Type B pancreatic cell (in vitro differentiated cells): ENCODE measurements around the gene ZDHHC14. TPM values are rescaled to one million over a fixed set of nuclear protein-coding genes. Genes with fewer than 3 reads are reported as not detected.
A peak's percentile ranks its signal among the peaks of the same experiment; 100 is the strongest.

Source experiments
- DNase-seq: peaks from one replicate; pipeline ENCODE4 v3.0.0; 2021; ENCODE audit warnings: mixed read lengths; ENCODE audit not compliant: unreplicated experiment; ENCODE audit errors: extremely low spot score
- H3K27ac Mint-ChIP-seq: 2 replicates; pipeline ENCODE4 v1.8.0; 2021; ENCODE audit warnings: mild to moderate bottlenecking, mixed read lengths
- H3K27me3 Mint-ChIP-seq: 2 replicates; pipeline ENCODE4 v1.8.0; 2021; ENCODE audit warnings: mixed read lengths
- H3K36me3 Mint-ChIP-seq: 2 replicates; pipeline ENCODE4 v1.8.0; 2021; ENCODE audit warnings: mixed read lengths
- H3K4me1 Mint-ChIP-seq: one replicate; pipeline ENCODE4 v1.8.0; 2021; ENCODE audit warnings: mixed read lengths; ENCODE audit not compliant: unreplicated experiment
- H3K4me3 Mint-ChIP-seq: 2 replicates; pipeline ENCODE4 v1.8.0; 2021; ENCODE audit warnings: mild to moderate bottlenecking, mixed read lengths
- H3K9me3 Mint-ChIP-seq: 2 replicates; pipeline ENCODE4 v1.8.0; 2021; ENCODE audit warnings: mixed read lengths
- total RNA-seq: library from RNA; stranded (reverse); gene quantifications from 2 replicates; pipeline ENCODE4 v1.2.1, GENCODE V29; 2021; ENCODE audit warnings: low replicate concordance
- TF ChIP-seq, protein P1 (sequence below): fragments of 200-600 bp; sonication (generic); conservative IDR thresholded peaks from 2 replicates; pipeline ENCODE4 v1.5.0; 2021; ENCODE audit warnings: antibody characterized with exemption, mild to moderate bottlenecking

ZDHHC14 gene
- total RNA-seq, 1 donor from 2014 or later = 11.1 TPM

DNA sequence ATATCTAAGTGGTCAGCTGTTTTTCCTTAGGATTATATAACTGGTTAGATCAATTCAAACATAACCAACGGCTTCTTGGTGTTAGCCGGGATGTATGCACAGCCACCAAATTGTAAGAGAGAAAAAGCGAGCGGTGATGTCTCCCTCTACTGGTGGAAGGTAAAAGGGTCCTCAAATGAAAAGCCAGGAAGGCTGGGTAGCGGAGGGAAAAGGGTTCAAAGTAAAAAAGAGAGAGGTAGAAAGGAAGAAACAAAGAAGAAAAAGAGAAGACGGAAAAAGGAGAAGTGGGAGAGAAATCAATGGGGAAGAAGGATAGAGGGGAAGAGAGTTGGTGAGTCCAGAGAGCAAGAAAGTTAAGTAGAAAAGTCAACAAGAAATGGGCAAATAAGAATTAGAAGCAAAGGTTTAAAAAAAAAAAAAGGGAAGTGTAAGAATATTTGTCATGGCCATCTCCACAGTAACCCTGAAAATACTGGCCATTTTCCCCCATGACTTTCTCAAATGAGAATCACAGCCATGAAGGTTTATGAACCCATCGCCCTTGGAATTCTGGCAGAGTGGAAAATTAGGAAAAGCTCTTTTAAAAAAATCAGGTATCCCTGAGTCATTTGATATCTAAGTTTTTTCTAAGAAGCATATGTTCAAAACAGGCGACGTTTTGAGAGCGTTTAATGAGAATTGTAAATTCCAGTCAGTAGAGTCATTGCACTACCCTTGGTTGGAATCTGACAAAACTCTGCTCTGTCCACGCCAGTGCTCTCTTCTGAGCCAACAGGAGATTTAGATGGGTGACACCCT, 286.4 kb downstream of the ZDHHC14 start:
- peaks cover 13% of the 10 kb centered on the region for H3K4me1 Mint-ChIP-seq
- no peak for DNase-seq
- peaks cover 5% of the 10 kb centered on the region for H3K36me3 Mint-ChIP-seq
- no peak overlapping the region for H3K27ac Mint-ChIP-seq
- H3K27me3 Mint-ChIP-seq = peaks cover 5% of the 10 kb centered on the region
- peaks cover 8% of the 10 kb centered on the region for H3K9me3 Mint-ChIP-seq
- TF ChIP-seq, protein P1, sequence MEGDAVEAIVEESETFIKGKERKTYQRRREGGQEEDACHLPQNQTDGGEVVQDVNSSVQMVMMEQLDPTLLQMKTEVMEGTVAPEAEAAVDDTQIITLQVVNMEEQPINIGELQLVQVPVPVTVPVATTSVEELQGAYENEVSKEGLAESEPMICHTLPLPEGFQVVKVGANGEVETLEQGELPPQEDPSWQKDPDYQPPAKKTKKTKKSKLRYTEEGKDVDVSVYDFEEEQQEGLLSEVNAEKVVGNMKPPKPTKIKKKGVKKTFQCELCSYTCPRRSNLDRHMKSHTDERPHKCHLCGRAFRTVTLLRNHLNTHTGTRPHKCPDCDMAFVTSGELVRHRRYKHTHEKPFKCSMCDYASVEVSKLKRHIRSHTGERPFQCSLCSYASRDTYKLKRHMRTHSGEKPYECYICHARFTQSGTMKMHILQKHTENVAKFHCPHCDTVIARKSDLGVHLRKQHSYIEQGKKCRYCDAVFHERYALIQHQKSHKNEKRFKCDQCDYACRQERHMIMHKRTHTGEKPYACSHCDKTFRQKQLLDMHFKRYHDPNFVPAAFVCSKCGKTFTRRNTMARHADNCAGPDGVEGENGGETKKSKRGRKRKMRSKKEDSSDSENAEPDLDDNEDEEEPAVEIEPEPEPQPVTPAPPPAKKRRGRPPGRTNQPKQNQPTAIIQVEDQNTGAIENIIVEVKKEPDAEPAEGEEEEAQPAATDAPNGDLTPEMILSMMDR = peak; percentile 93
- H3K4me3 Mint-ChIP-seq = peak overlapping the region; percentile 0

- Mint-ChIP-seq H3K9me3 (peaks cover 8% of the 10 kb centered on the region), H3K4me1 (peaks cover 13% of the 10 kb centered on the region)
These were observed 287.0 kb downstream of the ZDHHC14 start for GRCh38 chr6:157668009-157668401.

GRCh38 chr6:157668713-157669112, 287.7 kb downstream of the ZDHHC14 start:
- H3K36me3 Mint-ChIP-seq = peaks cover 5% of the 10 kb centered on the region
- TF ChIP-seq, protein P1 = no peak
- H3K27ac Mint-ChIP-seq = no peak overlapping the region
- peaks cover 5% of the 10 kb centered on the region for H3K27me3 Mint-ChIP-seq
- no peak overlapping the region for H3K4me3 Mint-ChIP-seq
- no peak for DNase-seq
- H3K9me3 Mint-ChIP-seq = peaks cover 6% of the 10 kb centered on the region
- H3K4me1 Mint-ChIP-seq = peaks cover 13% of the 10 kb centered on the region

More at GRCh38 chr6:157668009-157668401, 287.0 kb downstream of the ZDHHC14 start:
- Mint-ChIP-seq H3K4me3 (no peak overlapping the region), H3K27ac (no peak overlapping the region), H3K27me3 (peaks cover 5% of the 10 kb centered on the region), H3K36me3 (peaks cover 5% of the 10 kb centered on the region)
- TF ChIP-seq, protein P1 = no peak
- DNase-seq = no peak

DNA sequence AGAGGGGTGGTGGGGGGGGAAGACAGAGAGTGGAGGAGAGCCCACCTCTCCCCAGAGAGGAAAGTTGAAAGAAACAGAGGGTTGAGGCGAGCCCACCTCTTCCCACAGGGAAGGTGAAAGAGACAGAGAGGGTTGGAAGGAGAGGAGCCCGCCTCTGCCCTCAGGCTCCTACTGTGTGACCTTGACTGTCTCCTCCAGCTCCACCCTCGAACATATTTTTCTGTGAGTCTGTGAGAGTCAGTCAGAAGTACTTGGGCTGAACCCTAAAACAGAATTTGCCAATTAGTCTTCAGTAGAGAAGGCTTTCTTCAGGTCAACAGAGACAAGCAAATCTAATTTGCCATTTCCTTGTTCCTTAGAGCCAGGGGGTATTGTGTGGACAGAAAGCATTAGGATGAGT, 288.3 kb downstream of the ZDHHC14 start:
- no peak for DNase-seq
- Mint-ChIP-seq H3K4me1 (peaks cover 13% of the 10 kb centered on the region), H3K27me3 (peaks cover 5% of the 10 kb centered on the region), H3K27ac (no peak overlapping the region), H3K36me3 (no peaks in the 10 kb centered on the region), H3K4me3 (no peak overlapping the region), H3K9me3 (no peaks in the 10 kb centered on the region)
- TF ChIP-seq, protein P1 = no peak

GRCh38 chr6:157669747-157670216, 288.8 kb downstream of the ZDHHC14 start:
- no peak for DNase-seq
- H3K9me3 Mint-ChIP-seq = no peaks in the 10 kb centered on the region
- no peak overlapping the region for H3K27ac Mint-ChIP-seq

More at GRCh38 chr6:157669747-157670216, 288.8 kb downstream of the ZDHHC14 start:
- Mint-ChIP-seq H3K4me1 (peaks cover 13% of the 10 kb centered on the region), H3K36me3 (no peaks in the 10 kb centered on the region), H3K4me3 (peak overlapping the region; percentile 34), H3K27me3 (peaks cover 5% of the 10 kb centered on the region)
- TF ChIP-seq, protein P1 = peak; percentile 43
